Stimulated activated effector memory CD8-positive, alpha-beta T cell treated with anti-CD3 and anti-CD28 coated beads, Interleukin-12 subunit alpha, Interleukin-12 subunit beta, amount 100 ng/mL, for 72 hours (primary cell): ENCODE measurements around the gene MED13.
A peak's percentile ranks its signal among the peaks of the same experiment; 100 is the strongest.

ENCODE experiments used
- ATAC-seq: fragments of 150-1000 bp; cut with Tn5 transposase; 2 replicates; pipeline ENCODE4 v1.10.0; 2021
- DNase-seq, 2 donors: peaks; one replicate each; pipeline ENCODE4 v3.0.0; 2021 to 2022; ENCODE audit warnings: low spot score in 2 of 2
- H3K27ac Mint-ChIP-seq: one replicate; pipeline ENCODE4 v1.8.0; 2022; ENCODE audit warnings: mild to moderate bottlenecking, mixed read lengths
- H3K36me3 Mint-ChIP-seq: one replicate; pipeline ENCODE4 v1.8.0; 2022; ENCODE audit warnings: mild to moderate bottlenecking, mixed read lengths
- H3K4me1 Mint-ChIP-seq: one replicate; pipeline ENCODE4 v1.8.0; 2022; ENCODE audit warnings: mixed read lengths
- H3K4me3 Mint-ChIP-seq: one replicate; pipeline ENCODE4 v1.8.0; 2022; ENCODE audit warnings: mild to moderate bottlenecking, mixed read lengths
- H3K9me3 Mint-ChIP-seq: one replicate; pipeline ENCODE4 v1.8.0; 2022; ENCODE audit warnings: mixed read lengths

MED13 gene

GRCh38 chr17:62094175-62094574, 29.1 kb upstream of the MED13 start:
- ATAC-seq (no peak), DNase-seq (no peak)
- no peaks in the 10 kb centered on the region for H3K36me3 Mint-ChIP-seq
- no peak overlapping the region for H3K27ac Mint-ChIP-seq
- H3K9me3 Mint-ChIP-seq: no peaks in the 10 kb centered on the region
- peaks cover 34% of the 10 kb centered on the region for H3K4me1 Mint-ChIP-seq
- no peak overlapping the region for H3K4me3 Mint-ChIP-seq

- H3K4me1 Mint-ChIP-seq: peaks cover 27% of the 10 kb centered on the region
- H3K27ac Mint-ChIP-seq: no peak overlapping the region
- no peaks in the 10 kb centered on the region for H3K9me3 Mint-ChIP-seq
- no peaks in the 10 kb centered on the region for H3K36me3 Mint-ChIP-seq
- H3K4me3 Mint-ChIP-seq: no peak overlapping the region
- DNase-seq (peak; percentile 9 to 61), ATAC-seq (peak; percentile 100)
Measured at GRCh38 chr17:62093188-62094155, 28.4 kb upstream of the MED13 start.

- no peak for ATAC-seq
- Mint-ChIP-seq H3K9me3 (no peaks in the 10 kb centered on the region), H3K27ac (no peak overlapping the region), H3K4me1 (peaks cover 20% of the 10 kb centered on the region), H3K4me3 (no peak overlapping the region), H3K36me3 (no peaks in the 10 kb centered on the region)
- no peak for DNase-seq
Measured at GRCh38 chr17:62092784-62093183, 27.7 kb upstream of the MED13 start.

- DNase-seq (no peak), ATAC-seq (no peak)
- H3K9me3 Mint-ChIP-seq: no peaks in the 10 kb centered on the region
- H3K27ac Mint-ChIP-seq: no peak overlapping the region
- peaks cover 16% of the 10 kb centered on the region for H3K4me1 Mint-ChIP-seq
- H3K36me3 Mint-ChIP-seq: no peaks in the 10 kb centered on the region
- no peak overlapping the region for H3K4me3 Mint-ChIP-seq
Measured at GRCh38 chr17:62091804-62092203, 26.7 kb upstream of the MED13 start.

- peaks cover 20% of the 10 kb centered on the region for H3K4me1 Mint-ChIP-seq
- ATAC-seq (no peak), DNase-seq (no peak)
- H3K27ac Mint-ChIP-seq: no peak overlapping the region
- no peaks in the 10 kb centered on the region for H3K36me3 Mint-ChIP-seq
- no peak overlapping the region for H3K4me3 Mint-ChIP-seq
- no peaks in the 10 kb centered on the region for H3K9me3 Mint-ChIP-seq
Measured at GRCh38 chr17:62090868-62091267, 25.8 kb upstream of the MED13 start.

- ATAC-seq: no peak
- H3K9me3 Mint-ChIP-seq: no peaks in the 10 kb centered on the region
- peaks cover 22% of the 10 kb centered on the region for H3K4me1 Mint-ChIP-seq
- H3K4me3 Mint-ChIP-seq: no peak overlapping the region
- DNase-seq: no peak
- no peak overlapping the region for H3K27ac Mint-ChIP-seq
- no peaks in the 10 kb centered on the region for H3K36me3 Mint-ChIP-seq
Measured at GRCh38 chr17:62090021-62090824, 25.1 kb upstream of the MED13 start.

- DNase-seq (no peak), ATAC-seq (no peak)
- H3K4me1 Mint-ChIP-seq: peaks cover 22% of the 10 kb centered on the region
- H3K4me3 Mint-ChIP-seq: no peak overlapping the region
- no peaks in the 10 kb centered on the region for H3K36me3 Mint-ChIP-seq
- H3K27ac Mint-ChIP-seq: no peak overlapping the region
- no peaks in the 10 kb centered on the region for H3K9me3 Mint-ChIP-seq
Measured at GRCh38 chr17:62089334-62089733, 24.3 kb upstream of the MED13 start.

- peaks cover 6% of the 10 kb centered on the region for H3K4me1 Mint-ChIP-seq
- ATAC-seq: no peak
- no peaks in the 10 kb centered on the region for H3K36me3 Mint-ChIP-seq
- no peak overlapping the region for H3K27ac Mint-ChIP-seq
- no peak overlapping the region for H3K4me3 Mint-ChIP-seq
- DNase-seq: no peak
- H3K9me3 Mint-ChIP-seq: no peaks in the 10 kb centered on the region
Measured at GRCh38 chr17:62086737-62087136, 21.7 kb upstream of the MED13 start.

GRCh38 chr17:62085511-62086408, 20.7 kb upstream of the MED13 start:
- H3K4me1 Mint-ChIP-seq: peaks cover 6% of the 10 kb centered on the region
- no peaks in the 10 kb centered on the region for H3K36me3 Mint-ChIP-seq
- DNase-seq (no peak), ATAC-seq (peak; percentile 67)
- no peaks in the 10 kb centered on the region for H3K9me3 Mint-ChIP-seq
- no peak overlapping the region for H3K27ac Mint-ChIP-seq
- H3K4me3 Mint-ChIP-seq: no peak overlapping the region

- Mint-ChIP-seq H3K36me3 (no peaks in the 10 kb centered on the region), H3K27ac (no peak overlapping the region), H3K9me3 (no peaks in the 10 kb centered on the region), H3K4me3 (no peak overlapping the region), H3K4me1 (peaks cover 6% of the 10 kb centered on the region)
- ATAC-seq (no peak), DNase-seq (no peak)
Measured at GRCh38 chr17:62084585-62084984, 19.5 kb upstream of the MED13 start.

GRCh38 chr17:62083651-62084050, 18.6 kb upstream of the MED13 start:
- H3K4me1 Mint-ChIP-seq: peaks cover 6% of the 10 kb centered on the region
- no peaks in the 10 kb centered on the region for H3K9me3 Mint-ChIP-seq
- no peak for ATAC-seq
- no peak overlapping the region for H3K27ac Mint-ChIP-seq
- no peak overlapping the region for H3K4me3 Mint-ChIP-seq
- no peaks in the 10 kb centered on the region for H3K36me3 Mint-ChIP-seq
- DNase-seq: no peak

GRCh38 chr17:62080647-62081046, 15.6 kb upstream of the MED13 start:
- no peaks in the 10 kb centered on the region for H3K4me1 Mint-ChIP-seq
- H3K4me3 Mint-ChIP-seq: no peak overlapping the region
- no peaks in the 10 kb centered on the region for H3K9me3 Mint-ChIP-seq
- H3K36me3 Mint-ChIP-seq: no peaks in the 10 kb centered on the region
- ATAC-seq (no peak), DNase-seq (no peak)
- H3K27ac Mint-ChIP-seq: no peak overlapping the region

- ATAC-seq (no peak), DNase-seq (no peak)
- no peaks in the 10 kb centered on the region for H3K4me1 Mint-ChIP-seq
- no peak overlapping the region for H3K27ac Mint-ChIP-seq
- H3K36me3 Mint-ChIP-seq: no peaks in the 10 kb centered on the region
- H3K9me3 Mint-ChIP-seq: no peaks in the 10 kb centered on the region
- no peak overlapping the region for H3K4me3 Mint-ChIP-seq
Measured at GRCh38 chr17:62078009-62078408, 12.9 kb upstream of the MED13 start.

- no peak for ATAC-seq
- Mint-ChIP-seq H3K36me3 (no peaks in the 10 kb centered on the region), H3K4me1 (no peaks in the 10 kb centered on the region), H3K4me3 (no peak overlapping the region), H3K27ac (no peak overlapping the region), H3K9me3 (no peaks in the 10 kb centered on the region)
- DNase-seq: no peak
Measured at GRCh38 chr17:62076864-62077788, 12.0 kb upstream of the MED13 start.
